ENCODE data around the gene TCF4. TPM values are rescaled to one million over a fixed set of nuclear protein-coding genes. Genes with fewer than 3 reads are reported as not detected.
A peak's percentile ranks its signal among the peaks of the same experiment; 100 is the strongest.

TCF4 gene
- total RNA-seq, 4 donors from 2014 or later: 60.9 to 98.4 (median 83.4) TPM

- H3K4me3 ChIP-seq (ENCODE audit: low read depth, poor library complexity, severe bottlenecking): no peak overlapping the region
- 82 to 84% methylated on average over 5 of the region's 5 CpGs for WGBS, 2 donors
- DNase-seq (ENCODE audit: low spot score in 2 of 2): no peak
- no peak for TF ChIP-seq CTCF (IDR thresholded peaks at IDR 0.05)
- intact Hi-C loops (cut with DNase I; ENCODE audit: low total_unique reads): no loop called here
Observed at GRCh38 chr18:55455938-55456337, 132.1 kb downstream of the TCF4 start.

GRCh38 chr18:55453186-55453585, 134.8 kb downstream of the TCF4 start:
- H3K4me3 ChIP-seq (ENCODE audit: low read depth, poor library complexity, severe bottlenecking): no peak overlapping the region
- intact Hi-C loops (cut with DNase I; ENCODE audit: low total_unique reads): no loop called here
- TF ChIP-seq POLR2A (IDR thresholded peaks at IDR 0.05) (no peak), CTCF (IDR thresholded peaks at IDR 0.05) (no peak)
- 58 to 71% methylated on average over 1 of the region's 1 CpG for WGBS, 2 donors
- DNase-seq (ENCODE audit: low spot score in 2 of 2): no peak

GRCh38 chr18:55452123-55452611, 135.8 kb downstream of the TCF4 start:
- no peak overlapping the region for H3K4me3 ChIP-seq (ENCODE audit: low read depth, poor library complexity, severe bottlenecking)
- peak; percentile 73 to 88 for DNase-seq (ENCODE audit: low spot score in 2 of 2)
- intact Hi-C loops (cut with DNase I; ENCODE audit: low total_unique reads): no loop called here
- no peak for TF ChIP-seq POLR2A (IDR thresholded peaks at IDR 0.05)
- TF ChIP-seq CTCF (IDR thresholded peaks at IDR 0.05): no peak
- 31 to 42% methylated on average over 1 of the region's 1 CpG for WGBS, 2 donors

- 76 to 77% methylated on average over 8 of the region's 8 CpGs for WGBS, 2 donors
- no peak overlapping the region for H3K4me3 ChIP-seq (ENCODE audit: low read depth, poor library complexity, severe bottlenecking)
- DNase-seq (ENCODE audit: low spot score in 2 of 2): no peak
- TF ChIP-seq POLR2A (IDR thresholded peaks at IDR 0.05) (no peak), CTCF (IDR thresholded peaks at IDR 0.05) (no peak)
- intact Hi-C loops (cut with DNase I; ENCODE audit: low total_unique reads): no loop called here
Observed at GRCh38 chr18:55449412-55450140, 138.4 kb downstream of the TCF4 start.

GRCh38 chr18:55448420-55448819, 139.6 kb downstream of the TCF4 start:
- H3K4me3 ChIP-seq (ENCODE audit: low read depth, poor library complexity, severe bottlenecking): no peak overlapping the region
- no peak for DNase-seq (ENCODE audit: low spot score in 2 of 2)
- 85 to 92% methylated on average over 4 of the region's 4 CpGs for WGBS, 2 donors
- intact Hi-C loops (cut with DNase I; ENCODE audit: low total_unique reads): no loop called here
- TF ChIP-seq POLR2A (IDR thresholded peaks at IDR 0.05): no peak
- no peak for TF ChIP-seq CTCF (IDR thresholded peaks at IDR 0.05)

GRCh38 chr18:55447672-55448018, 140.3 kb downstream of the TCF4 start:
- no peak for DNase-seq (ENCODE audit: low spot score in 2 of 2)
- intact Hi-C loops (cut with DNase I; ENCODE audit: low total_unique reads): no loop called here
- 93% methylated on average over 3 of the region's 3 CpGs for WGBS, 2 donors
- no peak for TF ChIP-seq POLR2A (IDR thresholded peaks at IDR 0.05)
- TF ChIP-seq CTCF (IDR thresholded peaks at IDR 0.05): no peak
- no peak overlapping the region for H3K4me3 ChIP-seq (ENCODE audit: low read depth, poor library complexity, severe bottlenecking)
